ENCODE results near the gene LETM1.

GRCh38 chr4:1873291-1873690 is 17.3 kb upstream of the LETM1 start:
- TF ChIP-seq CTCF (IDR thresholded peaks at IDR 0.05) (no peak), POLR2A (IDR thresholded peaks at IDR 0.05) (no peak)
